Measurements from ENCODE around the gene MMP11. TPM values are rescaled to one million over a fixed set of nuclear protein-coding genes. Genes with fewer than 3 reads are reported as not detected.

The MMP11 gene
- total and polyA plus RNA-seq, 4 donors, result 0.33 to 33.7 (median 0.61) TPM

- DNase-seq (ENCODE audit: low spot score), result no peak
- H3K27me3 ChIP-seq (ENCODE audit: control insufficient read depth in 4 of 4, insufficient read depth in 4 of 4, low read length in 3 of 4), result no peaks in the 10 kb centered on the region
- no peaks in the 10 kb centered on the region for H3K9me3 ChIP-seq (ENCODE audit: control insufficient read depth in 4 of 4, low read length in 3 of 4)
- no peaks in the 10 kb centered on the region for H3K36me3 ChIP-seq (ENCODE audit: control insufficient read depth in 4 of 4, insufficient read depth in 3 of 4, low read depth in 1 of 4, low read length in 3 of 4)
- WGBS, result 85% methylated on average over 8 of the region's 8 CpGs
- no peak for TF ChIP-seq MAX (IDR thresholded peaks at IDR 0.05)
- H3K4me1 ChIP-seq (ENCODE audit: control insufficient read depth in 4 of 4, insufficient read depth in 4 of 4, low read length in 3 of 4), result peaks cover 0 to 7% (median 0%) of the 10 kb centered on the region in 4 donors
- H3K27ac ChIP-seq (ENCODE audit: low read depth in 1 of 2, low read length in 2 of 2), result no peak overlapping the region
- H3K4me3 ChIP-seq (ENCODE audit: low read depth in 1 of 3, low read length in 3 of 3), result no peak overlapping the region
- no peak overlapping the region for H3K9ac ChIP-seq (ENCODE audit: low read depth in 1 of 2, low read length in 2 of 2)
These were observed 16.9 kb upstream of the MMP11 start for GRCh38 chr22:23755711-23756110.

GRCh38 chr22:23756891-23757290 lies 15.8 kb upstream of the MMP11 start:
- no peaks in the 10 kb centered on the region for H3K27me3 ChIP-seq (ENCODE audit: control insufficient read depth in 4 of 4, insufficient read depth in 4 of 4, low read length in 3 of 4)
- DNase-seq (ENCODE audit: low spot score), result no peak
- no peak overlapping the region for H3K9ac ChIP-seq (ENCODE audit: low read depth in 1 of 2, low read length in 2 of 2)
- no peaks in the 10 kb centered on the region for H3K36me3 ChIP-seq (ENCODE audit: control insufficient read depth in 4 of 4, insufficient read depth in 3 of 4, low read depth in 1 of 4, low read length in 3 of 4)
- no peaks in the 10 kb centered on the region for H3K4me1 ChIP-seq (ENCODE audit: control insufficient read depth in 4 of 4, insufficient read depth in 4 of 4, low read length in 3 of 4)
- H3K9me3 ChIP-seq (ENCODE audit: control insufficient read depth in 4 of 4, low read length in 3 of 4), result no peaks in the 10 kb centered on the region
- TF ChIP-seq YY1 (IDR thresholded peaks at IDR 0.05), result no peak
- no peak for TF ChIP-seq ATF3 (IDR thresholded peaks at IDR 0.05)
- TF ChIP-seq GABPA (IDR thresholded peaks at IDR 0.05 in 1 of 2, conservative IDR thresholded peaks at IDR 0.05 in 1 of 2), result no peak
- TF ChIP-seq NR2F2 (IDR thresholded peaks at IDR 0.05), result no peak
- no peak for TF ChIP-seq FOXA2 (IDR thresholded peaks at IDR 0.05)
- no peak for TF ChIP-seq FOXA1 (IDR thresholded peaks at IDR 0.05)
- no peak for TF ChIP-seq HNF4A (conservative IDR thresholded peaks at IDR 0.05)
- TF ChIP-seq JUND (IDR thresholded peaks at IDR 0.05), result no peak
- no peak for TF ChIP-seq RXRA (IDR thresholded peaks at IDR 0.05)
- no peak for TF ChIP-seq TAF1 (conservative IDR thresholded peaks at IDR 0.05)
- no peak for TF ChIP-seq SP1 (IDR thresholded peaks at IDR 0.05)
- TF ChIP-seq ZBTB33 (IDR thresholded peaks at IDR 0.05), result no peak
- no peak for TF ChIP-seq MAX (IDR thresholded peaks at IDR 0.05)
- TF ChIP-seq RAD21 (IDR thresholded peaks at IDR 0.05), result no peak
- H3K4me3 ChIP-seq (ENCODE audit: low read depth in 1 of 3, low read length in 3 of 3), result no peak overlapping the region
- H3K27ac ChIP-seq (ENCODE audit: low read depth in 1 of 2, low read length in 2 of 2), result no peak overlapping the region
- WGBS, result 59% methylated on average over 4 of the region's 4 CpGs

GRCh38 chr22:23759566-23759965 lies 13.1 kb upstream of the MMP11 start:
- no peak overlapping the region for H3K27ac ChIP-seq (ENCODE audit: low read depth in 1 of 2, low read length in 2 of 2)
- no peak overlapping the region for H3K4me3 ChIP-seq (ENCODE audit: low read depth in 1 of 3, low read length in 3 of 3)
- H3K9ac ChIP-seq (ENCODE audit: low read depth in 1 of 2, low read length in 2 of 2), result no peak overlapping the region
- peaks cover 5 to 11% (median 8%) of the 10 kb centered on the region in 4 donors for H3K4me1 ChIP-seq (ENCODE audit: control insufficient read depth in 4 of 4, insufficient read depth in 4 of 4, low read length in 3 of 4)
- WGBS, result 95% methylated on average over 4 of the region's 4 CpGs
- no peaks in the 10 kb centered on the region for H3K27me3 ChIP-seq (ENCODE audit: control insufficient read depth in 4 of 4, insufficient read depth in 4 of 4, low read length in 3 of 4)
- H3K9me3 ChIP-seq (ENCODE audit: control insufficient read depth in 4 of 4, low read length in 3 of 4), result no peaks in the 10 kb centered on the region
- H3K36me3 ChIP-seq (ENCODE audit: control insufficient read depth in 4 of 4, insufficient read depth in 3 of 4, low read depth in 1 of 4, low read length in 3 of 4), result peaks cover 0 to 6% (median 3%) of the 10 kb centered on the region in 4 donors
- DNase-seq (ENCODE audit: low spot score), result no peak
- TF ChIP-seq EGR1 (IDR thresholded peaks at IDR 0.05; ENCODE audit: low read depth in 2 of 2), result no peak
- no peak for TF ChIP-seq RAD21 (IDR thresholded peaks at IDR 0.05)
- TF ChIP-seq FOXA2 (IDR thresholded peaks at IDR 0.05), result no peak
- no peak for TF ChIP-seq ZBTB33 (IDR thresholded peaks at IDR 0.05)
- TF ChIP-seq JUND (IDR thresholded peaks at IDR 0.05), result no peak
- TF ChIP-seq MAX (IDR thresholded peaks at IDR 0.05), result no peak
- no peak for TF ChIP-seq ATF3 (IDR thresholded peaks at IDR 0.05)
- no peak for TF ChIP-seq HNF4G (IDR thresholded peaks at IDR 0.05)
- TF ChIP-seq GABPA (IDR thresholded peaks at IDR 0.05 in 1 of 2, conservative IDR thresholded peaks at IDR 0.05 in 1 of 2), result no peak
- no peak for TF ChIP-seq HNF4A (conservative IDR thresholded peaks at IDR 0.05)
- no peak for TF ChIP-seq FOXA1 (IDR thresholded peaks at IDR 0.05)
- TF ChIP-seq YY1 (IDR thresholded peaks at IDR 0.05), result no peak
- no peak for TF ChIP-seq REST (IDR thresholded peaks at IDR 0.05)
- no peak for TF ChIP-seq RXRA (IDR thresholded peaks at IDR 0.05)
- TF ChIP-seq NR2F2 (IDR thresholded peaks at IDR 0.05), result no peak
- no peak for TF ChIP-seq TAF1 (conservative IDR thresholded peaks at IDR 0.05)
- TF ChIP-seq SP1 (IDR thresholded peaks at IDR 0.05), result no peak

Data from liver (tissue), 9 donors.